Ascending aorta (tissue), 2 donors: Measurements from ENCODE around the gene SELENOO. TPM values are rescaled to one million over a fixed set of nuclear protein-coding genes. Genes with fewer than 3 reads are reported as not detected.

Source experiments
- DNase-seq, 2 donors: peaks; one replicate each; pipeline ENCODE4 v3.0.0-alpha.2; 2019; ENCODE audit warnings: low spot score in 2 of 2
- H3K27ac ChIP-seq, 2 donors: fragments of 200-600 bp; sonication (generic); one replicate each; pipeline ENCODE4 v1.5.1; 2016 to 2017; ENCODE audit warnings: mild to moderate bottlenecking in 1 of 2
- H3K27me3 ChIP-seq: fragments of 200-600 bp; sonication (generic); one replicate; pipeline ENCODE4 v1.5.1; 2017
- H3K36me3 ChIP-seq, 2 donors: fragments of 200-600 bp; sonication (generic); one replicate each; pipeline ENCODE4 v1.5.1; 2016
- H3K4me1 ChIP-seq, 2 donors: fragments of 200-600 bp; sonication (generic); one replicate each; pipeline ENCODE4 v1.5.1; 2016 to 2017; ENCODE audit warnings: mild to moderate bottlenecking in 1 of 2
- H3K4me3 ChIP-seq, 2 donors: fragments of 200-600 bp; sonication (generic); one replicate each; pipeline ENCODE4 v1.5.1; 2016 to 2017; ENCODE audit warnings: mild to moderate bottlenecking in 1 of 2
- H3K9me3 ChIP-seq, 2 donors: fragments of 200-600 bp; sonication (generic); one replicate each; pipeline ENCODE4 v1.5.1; 2016
- CTCF ChIP-seq, 3 experiments: fragments of 200-600 bp in 2 of 3; fragments of 450-650 bp in 1 of 3; sonication (generic) in 2 of 3; IDR thresholded peaks; one replicate each; pipeline ENCODE4 v1.5.1; 2016 to 2019; ENCODE audit warnings: antibody characterized with exemption in 3 of 3, mild to moderate bottlenecking in 1 of 3, moderate library complexity in 1 of 3
- intact Hi-C: fragments of 100-400 bp; cut with DNase I; formaldehyde crosslinking; loops from one replicate; pipeline ENCODE4 v1.15.1; 2023
- total RNA-seq: library from RNA; depleted of rRNA; stranded (reverse); fragments of >200 nt; gene quantifications from one replicate; pipeline ENCODE4 v1.1.0, GENCODE V29; 2016

The SELENOO gene
- total RNA-seq, 1 donor from 2014 or later = 41.7 TPM

- Histone ChIP-seq H3K27ac (no peak overlapping the region), H3K9me3 (no peaks in the 10 kb centered on the region), H3K4me3 (no peak overlapping the region), H3K4me1 (no peaks in the 10 kb centered on the region), H3K36me3 (peaks cover 56 to 83% of the 10 kb centered on the region in 2 donors), H3K27me3 (no peaks in the 10 kb centered on the region)
- no peak for TF ChIP-seq CTCF (IDR thresholded peaks at IDR 0.05)
- DNase-seq = no peak
- intact Hi-C loops = no loop called here
Measured at GRCh38 chr22:50216055-50216683, 15.4 kb downstream of the SELENOO start.

GRCh38 chr22:50216684-50217520 is 16.1 kb downstream of the SELENOO start:
- no peak for DNase-seq

GRCh38 chr22:50217543-50218152 is 16.8 kb downstream of the SELENOO start:
- Histone ChIP-seq H3K27me3 (no peaks in the 10 kb centered on the region), H3K27ac (no peak overlapping the region), H3K4me3 (no peak overlapping the region), H3K9me3 (no peaks in the 10 kb centered on the region), H3K36me3 (peaks cover 65 to 84% of the 10 kb centered on the region in 2 donors), H3K4me1 (no peaks in the 10 kb centered on the region)
- TF ChIP-seq CTCF (IDR thresholded peaks at IDR 0.05) = no peak
- no peak for DNase-seq
- intact Hi-C loops = no loop called here

More at GRCh38 chr22:50216684-50217520, 16.1 kb downstream of the SELENOO start:
- Histone ChIP-seq H3K4me3 (no peak overlapping the region), H3K9me3 (no peaks in the 10 kb centered on the region), H3K36me3 (peaks cover 61 to 84% of the 10 kb centered on the region in 2 donors), H3K4me1 (no peaks in the 10 kb centered on the region), H3K27me3 (no peaks in the 10 kb centered on the region), H3K27ac (no peak overlapping the region)
- TF ChIP-seq CTCF (IDR thresholded peaks at IDR 0.05) = no peak
- intact Hi-C loops = no loop called here

GRCh38 chr22:50218153-50218995 is 17.6 kb downstream of the SELENOO start:
- Histone ChIP-seq H3K27ac (no peak overlapping the region), H3K27me3 (no peaks in the 10 kb centered on the region), H3K4me3 (no peak overlapping the region), H3K9me3 (no peaks in the 10 kb centered on the region), H3K36me3 (peaks cover 70 to 84% of the 10 kb centered on the region in 2 donors), H3K4me1 (no peaks in the 10 kb centered on the region)
- DNase-seq = no peak
- intact Hi-C loops = no loop called here
- TF ChIP-seq CTCF (IDR thresholded peaks at IDR 0.05) = no peak

- intact Hi-C loops = no loop called here
- Histone ChIP-seq H3K9me3 (no peaks in the 10 kb centered on the region), H3K36me3 (peaks cover 77 to 88% of the 10 kb centered on the region in 2 donors), H3K27me3 (no peaks in the 10 kb centered on the region), H3K4me3 (no peak overlapping the region), H3K27ac (no peak overlapping the region), H3K4me1 (no peaks in the 10 kb centered on the region)
- DNase-seq = no peak
- TF ChIP-seq CTCF (IDR thresholded peaks at IDR 0.05) = no peak
Measured at GRCh38 chr22:50218996-50219727, 18.4 kb downstream of the SELENOO start.
